ENCODE measurements around the gene GCSAM. TPM values are rescaled to one million over a fixed set of nuclear protein-coding genes. Genes with fewer than 3 reads are reported as not detected.
"Not testable (repeated sequence)": the region's sequence is repeated elsewhere in the genome, so short reads cannot be mapped to it uniquely, and the experiment has no call there.

GCSAM gene
- total RNA-seq, 2 experiments from 2014 or later = 7.5 to 8.5 TPM

DNA sequence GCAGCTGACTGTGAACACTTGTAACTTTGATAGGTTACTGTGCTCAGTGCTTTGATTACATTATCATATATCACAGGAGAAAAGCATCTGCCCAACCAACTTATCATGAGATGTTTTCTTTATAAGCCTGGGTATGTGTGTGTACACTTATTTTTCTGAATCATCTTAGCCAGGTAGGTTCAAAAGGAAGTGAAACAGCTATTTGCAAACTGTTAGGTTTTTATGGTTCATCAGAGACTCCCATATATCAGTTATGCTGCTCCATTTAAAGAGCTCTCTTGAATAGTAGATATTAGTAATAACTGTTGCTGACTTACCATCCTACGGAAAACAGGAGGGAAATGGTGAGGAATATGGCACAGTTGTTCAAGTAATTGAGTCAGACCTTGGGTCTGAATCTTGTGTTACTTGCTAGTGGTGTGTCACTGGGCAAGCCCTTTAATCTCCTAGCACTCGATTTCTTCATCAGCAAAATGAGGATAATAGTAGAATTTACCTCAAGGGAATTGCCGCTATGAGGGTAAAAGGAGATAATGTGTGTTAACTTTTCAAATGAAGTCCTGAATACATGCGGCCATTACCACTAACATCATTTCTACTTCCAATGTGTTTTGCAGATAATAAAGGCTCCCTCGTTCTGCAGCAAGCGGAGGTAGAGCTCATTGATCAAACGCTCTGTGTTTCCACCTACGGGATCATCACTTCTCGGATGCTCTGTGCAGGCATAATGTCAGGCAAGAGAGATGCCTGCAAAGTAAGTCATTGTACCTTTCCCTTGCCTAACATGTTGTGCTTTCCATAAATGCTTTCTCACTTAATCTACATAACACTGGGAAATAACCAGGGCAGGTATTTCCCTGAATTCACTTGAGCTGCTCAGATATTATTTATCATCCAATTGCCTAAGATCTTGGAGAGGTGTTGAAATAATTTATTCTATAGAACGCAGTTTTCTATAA lies 54.6 kb downstream of the GCSAM start:
- H3K9me3 Mint-ChIP-seq = no peaks in the 10 kb centered on the region
- H3K4me1 Mint-ChIP-seq = peaks cover 15% of the 10 kb centered on the region
- DNase-seq = no peak
- H3K27ac Mint-ChIP-seq = no peak overlapping the region
- H3K27me3 Mint-ChIP-seq = no peaks in the 10 kb centered on the region
- no peak overlapping the region for H3K4me3 Mint-ChIP-seq
- no peaks in the 10 kb centered on the region for H3K36me3 Mint-ChIP-seq

DNA sequence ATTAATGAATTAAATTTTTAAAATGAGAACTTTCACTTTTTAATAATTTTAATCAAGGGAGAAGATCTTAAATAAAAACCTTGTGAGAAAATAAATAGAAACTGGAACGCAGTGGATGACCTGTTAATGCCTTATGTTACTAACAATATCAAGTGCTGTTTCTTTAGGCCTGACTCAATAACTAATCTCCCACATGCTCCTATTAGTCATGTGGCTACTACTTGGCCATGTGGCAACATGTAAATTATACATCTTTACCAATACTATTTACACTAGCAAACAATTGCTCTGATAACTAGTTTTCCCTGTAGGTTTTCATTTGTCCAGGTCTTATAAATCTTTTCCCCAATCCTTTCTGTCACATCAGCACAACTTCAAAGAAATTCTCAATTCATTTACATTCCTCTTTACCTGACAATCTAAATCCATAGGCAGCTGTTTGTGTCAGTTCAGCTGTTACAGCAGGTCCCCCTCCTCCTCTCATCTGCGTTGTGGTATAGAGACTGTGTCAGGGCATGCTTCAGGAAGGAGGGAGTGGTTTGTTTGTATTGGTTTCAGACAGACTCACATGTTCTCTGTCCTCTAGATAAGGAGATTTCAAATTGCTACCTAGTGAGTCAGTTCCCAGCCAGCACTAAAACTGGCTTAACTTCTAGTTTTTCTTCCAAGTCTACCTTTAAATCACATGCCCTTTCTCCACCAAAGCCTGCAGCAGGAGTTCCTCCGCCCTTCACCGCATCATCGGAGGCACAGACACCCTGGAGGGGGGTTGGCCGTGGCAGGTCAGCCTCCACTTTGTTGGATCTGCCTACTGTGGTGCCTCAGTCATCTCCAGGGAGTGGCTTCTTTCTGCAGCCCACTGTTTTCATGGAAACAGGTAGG lies 58.2 kb downstream of the GCSAM start:
- H3K4me3 Mint-ChIP-seq = peak overlapping the region; percentile 4
- H3K27me3 Mint-ChIP-seq = no peaks in the 10 kb centered on the region
- H3K36me3 Mint-ChIP-seq = peaks cover 2% of the 10 kb centered on the region
- H3K9me3 Mint-ChIP-seq = no peaks in the 10 kb centered on the region
- peaks cover 27% of the 10 kb centered on the region for H3K4me1 Mint-ChIP-seq
- H3K27ac Mint-ChIP-seq = peak overlapping the region; percentile 47
- DNase-seq = peak; percentile 20

DNA sequence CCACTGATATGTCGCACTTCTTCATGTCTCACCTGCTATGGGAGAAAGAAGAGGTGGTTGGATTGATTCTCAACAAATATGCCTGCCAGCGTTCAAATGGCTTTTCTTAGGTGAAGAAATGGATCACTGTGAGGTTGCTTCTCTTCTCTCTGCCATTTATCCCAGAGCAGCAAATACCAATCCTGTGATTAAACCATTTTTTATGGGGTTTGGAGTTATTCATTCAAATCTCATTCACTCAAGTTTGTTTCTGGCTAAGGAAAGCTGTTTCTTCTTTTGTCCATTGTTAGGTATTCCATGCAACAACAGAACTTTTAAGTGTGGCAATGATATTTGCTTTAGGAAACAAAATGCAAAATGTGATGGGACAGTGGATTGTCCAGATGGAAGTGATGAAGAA lies 59.0 kb downstream of the GCSAM start:
- Mint-ChIP-seq H3K4me3 (no peak overlapping the region), H3K9me3 (no peaks in the 10 kb centered on the region), H3K36me3 (peaks cover 2% of the 10 kb centered on the region), H3K27me3 (no peaks in the 10 kb centered on the region), H3K4me1 (peaks cover 27% of the 10 kb centered on the region), H3K27ac (no peak overlapping the region)
- no peak for DNase-seq

DNA sequence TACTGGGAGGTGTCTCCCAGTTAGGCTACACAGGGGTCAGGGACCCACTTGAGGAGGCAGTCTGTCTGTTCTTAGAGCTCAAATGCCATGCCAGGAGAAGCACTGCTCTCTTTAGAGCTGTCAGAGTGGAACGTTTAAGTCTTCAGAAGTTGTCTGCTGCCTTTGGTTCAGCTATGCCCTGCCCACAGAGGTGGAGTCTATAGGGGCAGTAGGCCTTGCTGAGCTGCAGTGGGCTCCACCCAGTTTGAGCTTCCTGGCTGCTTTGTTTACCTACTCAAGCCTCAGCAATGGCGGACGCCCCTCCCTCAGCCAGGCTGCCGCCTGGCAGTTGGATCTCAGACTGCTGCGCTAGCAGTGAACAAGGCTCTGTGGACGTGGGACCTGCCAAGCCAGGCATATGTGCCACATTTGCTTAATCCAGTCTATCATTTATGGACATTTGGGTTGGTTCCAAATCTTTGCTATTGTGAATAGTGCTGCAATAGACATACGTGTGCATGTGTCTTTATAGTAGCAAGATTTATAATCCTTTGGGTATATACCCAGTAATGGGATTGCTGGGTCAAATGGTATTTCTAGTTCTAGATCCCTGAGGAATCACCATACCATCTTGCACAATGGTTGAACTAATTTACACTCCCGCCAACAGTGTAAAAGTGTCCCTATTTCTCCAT lies 60.5 kb downstream of the GCSAM start:
- Mint-ChIP-seq H3K4me1 (peaks cover 27% of the 10 kb centered on the region), H3K4me3 (peak overlapping the region; percentile 46), H3K27ac (peak overlapping the region; percentile 55)
- peak; percentile 60 for DNase-seq
- H3K9me3 Mint-ChIP-seq, H3K27me3 Mint-ChIP-seq, H3K36me3 Mint-ChIP-seq: not testable (repeated sequence)

Other genes starting within 250 kb of the GCSAM start
- gene ABHD10, start 154.2 kb downstream of the GCSAM start, total RNA-seq = 10 to 100 TPM; 56.2 to 57.8 TPM
- gene TAGLN3, start 134.3 kb downstream of the GCSAM start, total RNA-seq = under 1 TPM; 0.31 to 0.48 TPM
- not detected for gene TMPRSS7, start 98.5 kb downstream of the GCSAM start, total RNA-seq
- 1 to 10 TPM; 3.4 to 4.5 TPM for gene C3orf52, start 46.9 kb downstream of the GCSAM start, total RNA-seq
- gene SLC9C1, start 161.0 kb upstream of the GCSAM start, total RNA-seq = not detected
- gene CD200, start 199.9 kb upstream of the GCSAM start, total RNA-seq = 10 to 100 TPM; 32.7 to 33.6 TPM

All from activated naive CD8-positive, alpha-beta T cell treated with anti-CD3 and anti-CD28 coated beads for 36 hours (primary cell).